Fibroblast of villous mesenchyme (primary cell): ENCODE results near the gene SEZ6L2. TPM values are rescaled to one million over a fixed set of nuclear protein-coding genes. Genes with fewer than 3 reads are reported as not detected.

Experiments
- DNase-seq: peaks from one replicate; pipeline ENCODE4 v3.0.0-alpha.2; 2010; ENCODE audit warnings: low read depth
- H3K4me3 ChIP-seq: 2 replicates; pipeline ENCODE4 v1.5.1; 2011; ENCODE audit warnings: low read depth, mild to moderate bottlenecking, low read length
- total RNA-seq: library from RNA; depleted of rRNA; stranded (reverse); fragments of >200 nt; gene quantifications from 2 replicates; pipeline ENCODE4 v1.2.3, GENCODE V29; 2012
- TF ChIP-seq, protein P1 (sequence below): IDR thresholded peaks from 2 replicates; pipeline ENCODE4 v1.5.1; 2012; ENCODE audit warnings: low read depth, mild to moderate bottlenecking, low read length; ENCODE audit not compliant: insufficient read depth

SEZ6L2 gene
- total RNA-seq, 1 donor: 4.7 TPM

DNA sequence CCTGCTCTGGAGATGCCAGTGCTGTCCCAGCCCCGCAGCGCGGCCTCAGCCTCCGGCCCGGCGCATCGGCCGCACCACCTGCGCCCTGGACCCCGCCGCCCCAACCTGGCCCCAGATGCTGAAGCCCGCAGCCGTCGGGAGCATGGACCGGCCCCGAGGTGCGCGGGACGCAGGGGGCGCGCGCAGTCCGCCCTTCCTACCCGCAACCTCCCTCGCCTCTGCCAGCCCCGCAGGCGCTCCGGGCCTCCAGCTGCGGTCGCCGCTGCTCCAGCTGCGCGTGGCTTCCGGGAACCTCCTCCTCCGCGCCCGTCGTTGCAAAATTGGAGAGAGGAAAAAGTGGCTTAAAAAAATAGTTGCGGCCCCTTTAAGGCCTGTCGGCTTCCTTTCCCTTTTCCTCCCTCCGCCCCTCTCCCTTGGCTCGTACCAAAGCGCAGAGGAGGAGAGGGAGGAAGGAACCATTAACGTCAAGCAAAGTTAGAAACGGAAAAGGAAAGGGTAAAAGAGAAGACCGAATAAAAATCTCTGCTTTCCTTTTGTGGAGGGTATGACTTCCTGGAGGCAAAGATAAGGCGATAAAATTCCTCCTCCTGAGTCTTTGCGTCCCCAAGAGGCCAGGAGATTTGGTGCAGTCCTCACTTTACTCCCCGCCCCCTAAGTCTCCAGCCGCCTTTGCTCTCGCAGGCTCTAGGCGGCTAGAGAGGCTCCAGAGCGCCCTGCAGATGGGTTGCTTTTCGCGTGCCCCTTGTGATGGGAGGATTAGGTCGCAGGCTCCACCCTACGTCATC, 36.3 kb downstream of the SEZ6L2 start, which contains the start of gene CDIPT:
TSS of gene CDIPT (minus strand) at position 343 of the 785 bp plus-strand sequence. CDS start 369 bp downstream, outside the sequence.
- peak; percentile 99 for DNase-seq
- peak within 1 kb of the TSS; percentile 88 for H3K4me3 ChIP-seq
- TF ChIP-seq, protein P1, sequence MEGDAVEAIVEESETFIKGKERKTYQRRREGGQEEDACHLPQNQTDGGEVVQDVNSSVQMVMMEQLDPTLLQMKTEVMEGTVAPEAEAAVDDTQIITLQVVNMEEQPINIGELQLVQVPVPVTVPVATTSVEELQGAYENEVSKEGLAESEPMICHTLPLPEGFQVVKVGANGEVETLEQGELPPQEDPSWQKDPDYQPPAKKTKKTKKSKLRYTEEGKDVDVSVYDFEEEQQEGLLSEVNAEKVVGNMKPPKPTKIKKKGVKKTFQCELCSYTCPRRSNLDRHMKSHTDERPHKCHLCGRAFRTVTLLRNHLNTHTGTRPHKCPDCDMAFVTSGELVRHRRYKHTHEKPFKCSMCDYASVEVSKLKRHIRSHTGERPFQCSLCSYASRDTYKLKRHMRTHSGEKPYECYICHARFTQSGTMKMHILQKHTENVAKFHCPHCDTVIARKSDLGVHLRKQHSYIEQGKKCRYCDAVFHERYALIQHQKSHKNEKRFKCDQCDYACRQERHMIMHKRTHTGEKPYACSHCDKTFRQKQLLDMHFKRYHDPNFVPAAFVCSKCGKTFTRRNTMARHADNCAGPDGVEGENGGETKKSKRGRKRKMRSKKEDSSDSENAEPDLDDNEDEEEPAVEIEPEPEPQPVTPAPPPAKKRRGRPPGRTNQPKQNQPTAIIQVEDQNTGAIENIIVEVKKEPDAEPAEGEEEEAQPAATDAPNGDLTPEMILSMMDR: peak; percentile 62

DNA sequence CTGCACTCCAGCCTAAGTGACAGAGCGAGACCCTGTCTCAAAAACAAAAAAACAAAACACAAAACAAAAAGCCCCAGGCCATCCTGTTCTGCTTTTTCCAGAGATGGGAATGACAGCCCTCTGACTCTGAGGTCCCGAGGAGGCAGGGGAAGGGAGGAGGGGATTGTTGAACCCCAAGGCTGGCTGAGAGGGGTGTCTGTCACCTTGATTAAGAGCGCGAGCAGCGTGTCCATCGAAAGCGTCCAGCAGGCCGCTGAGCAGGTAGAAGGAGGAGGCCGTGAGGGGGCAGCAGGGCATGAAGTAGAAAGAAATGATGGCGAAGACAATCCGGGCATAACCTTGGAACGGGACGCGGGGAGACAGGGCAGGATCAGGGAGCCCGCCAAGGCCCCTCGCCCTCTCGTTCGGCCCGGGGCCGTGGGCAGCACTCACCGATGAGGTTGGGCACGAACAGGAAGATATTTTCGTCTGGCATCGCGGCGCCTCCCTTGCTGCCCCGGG, 36.9 kb downstream of the SEZ6L2 start:
- DNase-seq: peak; percentile 21
- TF ChIP-seq, protein P1: peak; percentile 30
- H3K4me3 ChIP-seq: peak overlapping the region; percentile 88

DNA sequence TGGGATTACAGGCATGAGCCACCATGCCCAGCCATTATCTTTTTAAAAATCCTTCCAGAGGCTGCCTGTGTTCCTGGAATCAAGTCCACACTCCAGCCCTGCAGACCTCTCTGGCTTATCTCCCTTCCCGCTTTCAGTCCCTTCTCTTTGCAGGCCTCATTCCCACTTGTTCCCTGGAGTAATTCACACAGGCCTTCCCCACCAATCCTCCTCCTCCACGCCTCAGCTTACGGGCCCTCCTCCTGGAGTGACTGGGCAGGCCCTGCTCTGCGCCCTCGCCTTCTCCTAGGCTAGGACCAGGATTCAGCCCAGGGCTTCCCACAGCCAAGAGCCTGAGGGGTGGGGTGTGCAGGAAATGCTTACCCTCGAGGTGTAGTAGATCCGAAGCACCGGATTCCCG, 39.1 kb downstream of the SEZ6L2 start:
- no peak overlapping the region for H3K4me3 ChIP-seq
- DNase-seq: no peak
- TF ChIP-seq, protein P1: no peak

DNA sequence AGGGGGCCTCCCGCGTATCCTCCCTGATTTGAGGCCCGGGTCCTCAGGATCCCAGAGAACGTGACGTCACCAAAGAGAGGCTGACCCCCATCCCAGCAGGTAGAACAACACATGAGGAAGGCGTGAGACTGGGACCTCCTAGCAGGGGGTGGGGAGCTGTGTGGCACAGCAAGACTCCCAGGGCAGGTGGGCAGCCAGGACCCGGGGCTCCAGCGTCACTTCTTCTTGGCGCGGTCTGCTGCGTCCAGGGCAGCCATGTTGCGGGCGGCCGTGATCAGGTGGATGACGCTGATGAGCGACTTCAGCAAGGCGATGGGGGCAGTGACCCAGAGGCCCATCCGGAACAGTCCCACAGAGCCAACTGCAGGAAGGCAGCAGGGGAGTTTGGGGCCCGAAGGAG, 40.4 kb downstream of the SEZ6L2 start:
- TF ChIP-seq, protein P1: no peak
- no peak for DNase-seq

DNA sequence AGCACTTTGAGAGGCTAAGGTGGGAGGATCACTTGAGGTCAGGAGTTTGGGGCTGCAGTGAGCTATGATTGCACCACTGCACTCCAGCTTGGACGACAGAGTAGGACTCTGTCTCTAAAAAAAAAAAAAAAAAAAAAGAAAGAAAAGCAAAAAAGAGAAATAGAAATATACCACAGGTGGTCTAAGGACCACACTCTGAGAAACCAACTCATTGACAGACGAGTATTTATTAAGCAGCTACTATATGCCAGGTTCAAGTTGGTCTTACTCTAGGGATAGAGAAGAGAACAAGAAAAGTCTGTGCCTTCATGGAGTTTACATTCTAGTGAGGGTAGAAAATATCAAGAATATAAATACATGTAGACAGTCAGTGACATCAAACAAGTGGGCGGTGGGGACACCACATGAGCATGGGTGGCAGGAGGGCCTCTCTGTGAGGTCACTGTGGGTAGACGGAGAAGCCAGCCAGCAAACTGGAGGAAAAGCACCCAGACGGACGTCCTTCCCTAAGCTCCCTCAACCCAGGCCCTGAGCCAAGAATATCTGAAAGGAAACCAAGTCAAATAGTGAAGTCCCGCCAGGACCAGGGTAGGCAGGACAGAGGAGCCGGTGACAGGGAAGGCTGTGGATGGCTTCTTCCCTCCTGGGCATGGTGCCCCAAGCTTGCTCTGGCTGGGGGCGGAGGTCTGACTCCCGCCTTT, 41.1 kb downstream of the SEZ6L2 start:
- DNase-seq: no peak
- TF ChIP-seq, protein P1: no peak
- no peak overlapping the region for H3K4me3 ChIP-seq

More for the DNA sequence above, 40.4 kb downstream of the SEZ6L2 start:
- H3K4me3 ChIP-seq: no peak overlapping the region

DNA sequence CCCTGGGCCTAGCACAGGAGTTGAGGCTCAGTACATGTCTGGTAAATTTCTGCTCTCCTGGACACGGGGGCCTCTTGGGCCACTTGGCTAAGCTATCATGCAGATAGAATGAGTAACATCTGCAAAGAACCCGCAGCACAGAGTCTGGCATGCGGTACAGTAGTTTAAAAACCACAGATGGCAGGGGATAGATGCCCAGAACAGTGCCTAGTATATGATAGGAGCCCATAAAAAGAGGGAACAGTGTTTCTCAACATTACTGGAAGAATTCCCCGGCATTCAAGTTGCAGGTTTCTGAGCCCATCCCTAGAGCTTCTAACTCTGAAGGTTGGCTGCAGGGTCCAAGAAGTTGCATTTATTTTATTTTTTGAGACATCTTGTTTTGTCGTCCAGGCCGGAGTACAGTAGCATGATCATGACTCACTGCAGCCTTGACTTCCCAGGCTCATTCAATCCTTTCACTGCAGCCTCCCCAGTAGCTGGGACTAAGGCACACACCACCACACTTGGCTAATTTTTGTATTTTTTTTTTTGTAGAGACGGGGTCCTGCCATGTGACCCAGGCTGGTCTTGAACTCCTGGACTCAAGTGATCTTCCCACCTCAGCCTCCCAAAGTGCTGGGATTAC, 42.1 kb downstream of the SEZ6L2 start:
- TF ChIP-seq, protein P1: no peak
- DNase-seq: peak; percentile 96
- H3K4me3 ChIP-seq: no peak overlapping the region
